ENCODE data around the gene ZFHX3. TPM values are rescaled to one million over a fixed set of nuclear protein-coding genes. Genes with fewer than 3 reads are reported as not detected.
A peak's percentile ranks its signal among the peaks of the same experiment; 100 is the strongest.

ZFHX3 gene, protein sequence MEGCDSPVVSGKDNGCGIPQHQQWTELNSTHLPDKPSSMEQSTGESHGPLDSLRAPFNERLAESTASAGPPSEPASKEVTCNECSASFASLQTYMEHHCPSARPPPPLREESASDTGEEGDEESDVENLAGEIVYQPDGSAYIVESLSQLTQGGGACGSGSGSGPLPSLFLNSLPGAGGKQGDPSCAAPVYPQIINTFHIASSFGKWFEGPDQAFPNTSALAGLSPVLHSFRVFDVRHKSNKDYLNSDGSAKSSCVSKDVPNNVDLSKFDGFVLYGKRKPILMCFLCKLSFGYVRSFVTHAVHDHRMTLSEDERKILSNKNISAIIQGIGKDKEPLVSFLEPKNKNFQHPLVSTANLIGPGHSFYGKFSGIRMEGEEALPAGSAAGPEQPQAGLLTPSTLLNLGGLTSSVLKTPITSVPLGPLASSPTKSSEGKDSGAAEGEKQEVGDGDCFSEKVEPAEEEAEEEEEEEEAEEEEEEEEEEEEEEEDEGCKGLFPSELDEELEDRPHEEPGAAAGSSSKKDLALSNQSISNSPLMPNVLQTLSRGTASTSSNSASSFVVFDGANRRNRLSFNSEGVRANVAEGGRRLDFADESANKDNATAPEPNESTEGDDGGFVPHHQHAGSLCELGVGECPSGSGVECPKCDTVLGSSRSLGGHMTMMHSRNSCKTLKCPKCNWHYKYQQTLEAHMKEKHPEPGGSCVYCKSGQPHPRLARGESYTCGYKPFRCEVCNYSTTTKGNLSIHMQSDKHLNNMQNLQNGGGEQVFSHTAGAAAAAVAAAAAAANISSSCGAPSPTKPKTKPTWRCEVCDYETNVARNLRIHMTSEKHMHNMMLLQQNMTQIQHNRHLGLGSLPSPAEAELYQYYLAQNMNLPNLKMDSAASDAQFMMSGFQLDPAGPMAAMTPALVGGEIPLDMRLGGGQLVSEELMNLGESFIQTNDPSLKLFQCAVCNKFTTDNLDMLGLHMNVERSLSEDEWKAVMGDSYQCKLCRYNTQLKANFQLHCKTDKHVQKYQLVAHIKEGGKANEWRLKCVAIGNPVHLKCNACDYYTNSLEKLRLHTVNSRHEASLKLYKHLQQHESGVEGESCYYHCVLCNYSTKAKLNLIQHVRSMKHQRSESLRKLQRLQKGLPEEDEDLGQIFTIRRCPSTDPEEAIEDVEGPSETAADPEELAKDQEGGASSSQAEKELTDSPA (N-terminal part only)
- total RNA-seq (10 to 100 TPM; 25.0 to 32.7 TPM), polyA plus RNA-seq (1 to 10 TPM; 2.6 to 4.4 TPM)
- long read RNA-seq, donor 1, partial matches to known transcripts, result 22 of 22 reads
- long read RNA-seq, donor 1, other reads (novel, unspliced or antisense), result 0 of 22 reads
- long read RNA-seq, donor 2, partial matches to known transcripts, result 0 of 1 reads
- long read RNA-seq, donor 2, other reads (novel, unspliced or antisense), result 0 of 1 reads
- long read RNA-seq, donor 3, partial matches to known transcripts, result 18 of 18 reads
- long read RNA-seq, donor 3, other reads (novel, unspliced or antisense), result 0 of 18 reads
- long read RNA-seq, donor 4, partial matches to known transcripts, result 20 of 20 reads
- long read RNA-seq, donor 4, other reads (novel, unspliced or antisense), result 0 of 20 reads
- long read RNA-seq, donor 5, partial matches to known transcripts, result 49 of 49 reads
- long read RNA-seq, donor 5, other reads (novel, unspliced or antisense), result 0 of 49 reads

DNA sequence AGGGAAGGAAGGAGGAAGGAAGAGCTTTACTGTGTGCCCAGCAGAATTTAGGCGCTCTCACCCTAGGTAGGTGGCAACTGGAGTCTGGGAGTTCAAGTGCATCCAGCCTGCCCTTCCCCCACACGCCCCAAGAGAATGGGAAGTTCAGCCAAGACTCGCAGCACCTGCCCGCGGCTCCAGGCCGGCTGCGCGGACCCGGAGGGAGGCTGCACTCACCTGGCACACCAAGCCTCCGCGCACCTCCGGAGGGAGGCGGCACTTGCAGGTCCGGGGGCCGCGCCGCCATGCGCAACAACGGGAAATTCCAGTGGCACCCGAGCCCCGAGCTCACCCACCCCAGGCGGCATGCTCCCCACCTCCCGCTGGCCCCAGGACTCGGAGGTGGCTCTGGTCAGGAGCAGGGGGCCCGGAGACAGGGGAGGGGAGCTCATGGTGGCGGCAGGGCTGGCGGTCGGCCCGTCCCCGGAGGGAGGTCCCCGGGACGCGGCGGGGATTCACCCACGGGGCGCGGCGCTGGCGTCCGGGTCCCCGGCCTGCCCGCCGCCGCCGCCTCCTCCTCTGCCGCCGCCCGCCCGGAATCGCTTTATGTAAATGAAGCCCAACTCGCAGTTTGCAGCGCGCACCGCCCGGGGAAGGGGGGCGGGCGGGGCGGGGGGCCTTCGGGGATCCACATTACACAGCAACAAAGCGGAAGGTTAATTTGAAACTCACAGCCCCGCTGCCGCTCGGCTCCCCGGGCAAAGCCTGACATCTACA, at the start of gene ZFHX3:
TSS of gene ZFHX3 (minus strand) at position 593 of the 756 bp plus-strand sequence. CDS start 87,983 bp downstream, outside the sequence.
- H3K9me3 ChIP-seq (ENCODE audit: control insufficient read depth in 4 of 4, insufficient read depth in 3 of 4, low read length in 3 of 4), result no peaks in the 10 kb centered on the region
- DNase-seq, result peak; percentile 78 to 87 (median 84)
- peaks cover 4 to 83% (median 33%) of the 10 kb centered on the region in 5 donors for H3K4me1 ChIP-seq (ENCODE audit: control insufficient read depth in 5 of 5, insufficient read depth in 5 of 5, low read length in 5 of 5)
- ATAC-seq (ENCODE audit: insufficient read depth, low FRiP score), result peak; percentile 74
- 1% methylated on average over 61 to 64 of the region's 64 CpGs for WGBS, 2 donors
- TF ChIP-seq, protein P1, sequence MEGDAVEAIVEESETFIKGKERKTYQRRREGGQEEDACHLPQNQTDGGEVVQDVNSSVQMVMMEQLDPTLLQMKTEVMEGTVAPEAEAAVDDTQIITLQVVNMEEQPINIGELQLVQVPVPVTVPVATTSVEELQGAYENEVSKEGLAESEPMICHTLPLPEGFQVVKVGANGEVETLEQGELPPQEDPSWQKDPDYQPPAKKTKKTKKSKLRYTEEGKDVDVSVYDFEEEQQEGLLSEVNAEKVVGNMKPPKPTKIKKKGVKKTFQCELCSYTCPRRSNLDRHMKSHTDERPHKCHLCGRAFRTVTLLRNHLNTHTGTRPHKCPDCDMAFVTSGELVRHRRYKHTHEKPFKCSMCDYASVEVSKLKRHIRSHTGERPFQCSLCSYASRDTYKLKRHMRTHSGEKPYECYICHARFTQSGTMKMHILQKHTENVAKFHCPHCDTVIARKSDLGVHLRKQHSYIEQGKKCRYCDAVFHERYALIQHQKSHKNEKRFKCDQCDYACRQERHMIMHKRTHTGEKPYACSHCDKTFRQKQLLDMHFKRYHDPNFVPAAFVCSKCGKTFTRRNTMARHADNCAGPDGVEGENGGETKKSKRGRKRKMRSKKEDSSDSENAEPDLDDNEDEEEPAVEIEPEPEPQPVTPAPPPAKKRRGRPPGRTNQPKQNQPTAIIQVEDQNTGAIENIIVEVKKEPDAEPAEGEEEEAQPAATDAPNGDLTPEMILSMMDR (IDR thresholded peaks at IDR 0.05; ENCODE audit: control extremely low read depth, extremely low read depth), result no peak
- H3K9ac ChIP-seq (ENCODE audit: insufficient read depth in 1 of 2, low read length in 2 of 2), result peak within 1 kb of the TSS; percentile 59 to 73
- no peaks in the 10 kb centered on the region for H3K36me3 ChIP-seq (ENCODE audit: control insufficient read depth in 4 of 4, insufficient read depth in 4 of 4, low read length in 4 of 4)
- H3K4me3 ChIP-seq, result peak within 1 kb of the TSS; percentile 72
- no peaks in the 10 kb centered on the region for H3K27me3 ChIP-seq (ENCODE audit: control insufficient read depth in 3 of 3, insufficient read depth in 3 of 3, low read length in 2 of 3)
- peak within 1 kb of the TSS; percentile 87 to 95 for H3K27ac ChIP-seq (ENCODE audit: low read depth in 1 of 2, low read length in 1 of 2)

DNA sequence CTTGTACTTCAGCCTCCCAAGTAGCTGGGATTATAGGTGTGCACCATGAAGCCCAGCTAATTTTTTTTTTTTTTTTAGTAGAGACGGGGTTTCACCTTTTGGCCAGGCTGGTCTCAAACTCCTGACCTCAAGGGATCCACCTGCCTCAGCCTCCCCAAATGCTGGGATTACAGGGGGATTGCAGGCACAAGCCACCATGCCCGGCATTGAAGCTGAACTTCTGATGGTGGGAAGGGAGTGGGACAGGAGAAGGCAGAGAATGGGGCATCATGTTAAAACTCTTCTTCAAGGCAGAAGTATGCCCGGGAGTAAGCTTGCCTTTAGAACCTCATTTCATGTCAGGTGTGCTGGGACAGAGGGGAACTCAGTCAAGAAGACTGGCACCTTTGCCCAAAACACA, 48.6 kb upstream of the ZFHX3 start:
- H3K27ac ChIP-seq (ENCODE audit: low read depth in 1 of 2, low read length in 1 of 2), result no peak overlapping the region
- 90 to 96% methylated on average over 3 of the region's 3 CpGs for WGBS, 2 donors
- H3K9me3 ChIP-seq (ENCODE audit: control insufficient read depth in 4 of 4, insufficient read depth in 3 of 4, low read length in 3 of 4), result no peaks in the 10 kb centered on the region
- TF ChIP-seq, protein P1 (IDR thresholded peaks at IDR 0.05; ENCODE audit: control extremely low read depth, extremely low read depth), result no peak
- H3K4me3 ChIP-seq, result no peak overlapping the region
- ATAC-seq (ENCODE audit: insufficient read depth, low FRiP score), result no peak
- no peaks in the 10 kb centered on the region for H3K27me3 ChIP-seq (ENCODE audit: control insufficient read depth in 3 of 3, insufficient read depth in 3 of 3, low read length in 2 of 3)
- peaks cover 0 to 21% (median 4%) of the 10 kb centered on the region in 5 donors for H3K4me1 ChIP-seq (ENCODE audit: control insufficient read depth in 5 of 5, insufficient read depth in 5 of 5, low read length in 5 of 5)
- no peak overlapping the region for H3K9ac ChIP-seq (ENCODE audit: insufficient read depth in 1 of 2, low read length in 2 of 2)
- DNase-seq, result no peak
- no peaks in the 10 kb centered on the region for H3K36me3 ChIP-seq (ENCODE audit: control insufficient read depth in 4 of 4, insufficient read depth in 4 of 4, low read length in 4 of 4)
